ENCODE data around the gene PPP1R26. TPM values are rescaled to one million over a fixed set of nuclear protein-coding genes. Genes with fewer than 3 reads are reported as not detected.

Gene PPP1R26
- total and polyA plus RNA-seq, 5 donors = 14.5 to 23.8 (median 18.7) TPM

GRCh38 chr9:135464181-135464580 lies 15.4 kb upstream of the PPP1R26 start:
- no peak overlapping the region for H3K4me3 ChIP-seq (ENCODE audit: low read length)
- no peaks in the 10 kb centered on the region for H3K27me3 ChIP-seq (ENCODE audit: control insufficient read depth, insufficient read depth)
- intact Hi-C loops (cut with DNase I) = no loop called here
- DNase-seq (no peak), ATAC-seq (no peak)
- H3K4me1 ChIP-seq (ENCODE audit: control insufficient read depth, insufficient read depth, low read length) = no peaks in the 10 kb centered on the region
- WGBS = 90% methylated on average over 7 of the region's 7 CpGs
- no peak overlapping the region for H3K27ac ChIP-seq (ENCODE audit: low read length)
- H3K9me3 ChIP-seq (ENCODE audit: control insufficient read depth, low read length) = no peaks in the 10 kb centered on the region

GRCh38 chr9:135468854-135469521 lies 10.6 kb upstream of the PPP1R26 start:
- intact Hi-C loops (cut with DNase I) = no loop called here
- 27% methylated on average over 16 of the region's 16 CpGs for WGBS
- Histone ChIP-seq H3K27me3 (ENCODE audit: control insufficient read depth, insufficient read depth) (no peaks in the 10 kb centered on the region), H3K27ac (ENCODE audit: low read length) (no peak overlapping the region), H3K9me3 (ENCODE audit: control insufficient read depth, low read length) (no peaks in the 10 kb centered on the region), H3K4me3 (ENCODE audit: low read length) (no peak overlapping the region), H3K4me1 (ENCODE audit: control insufficient read depth, insufficient read depth, low read length) (no peaks in the 10 kb centered on the region)
- DNase-seq = no peak
- no peak for ATAC-seq

GRCh38 chr9:135471791-135472640 lies 7.6 kb upstream of the PPP1R26 start:
- no peak for DNase-seq
- Histone ChIP-seq H3K4me1 (ENCODE audit: control insufficient read depth, insufficient read depth, low read length) (no peaks in the 10 kb centered on the region), H3K4me3 (ENCODE audit: low read length) (no peak overlapping the region), H3K9me3 (ENCODE audit: control insufficient read depth, low read length) (no peaks in the 10 kb centered on the region), H3K27me3 (ENCODE audit: control insufficient read depth, insufficient read depth) (no peaks in the 10 kb centered on the region), H3K27ac (ENCODE audit: low read length) (no peak overlapping the region)
- 74% methylated on average over 23 of the region's 23 CpGs for WGBS
- ATAC-seq = no peak
- intact Hi-C loops (cut with DNase I) = no loop called here

- Histone ChIP-seq H3K27me3 (ENCODE audit: control insufficient read depth, insufficient read depth) (no peaks in the 10 kb centered on the region), H3K9me3 (ENCODE audit: control insufficient read depth, low read length) (no peaks in the 10 kb centered on the region), H3K27ac (ENCODE audit: low read length) (no peak overlapping the region), H3K4me3 (ENCODE audit: low read length) (no peak overlapping the region), H3K4me1 (ENCODE audit: control insufficient read depth, insufficient read depth, low read length) (no peaks in the 10 kb centered on the region)
- 72% methylated on average over 12 of the region's 12 CpGs for WGBS
- intact Hi-C loops (cut with DNase I) = no loop called here
- no peak for DNase-seq
- ATAC-seq = no peak
These were observed 5.5 kb upstream of the PPP1R26 start for GRCh38 chr9:135473972-135474543.

- intact Hi-C loops (cut with DNase I) = no loop called here
- no peak for ATAC-seq
These were observed 4.7 kb upstream of the PPP1R26 start for GRCh38 chr9:135474915-135475314.

DNA sequence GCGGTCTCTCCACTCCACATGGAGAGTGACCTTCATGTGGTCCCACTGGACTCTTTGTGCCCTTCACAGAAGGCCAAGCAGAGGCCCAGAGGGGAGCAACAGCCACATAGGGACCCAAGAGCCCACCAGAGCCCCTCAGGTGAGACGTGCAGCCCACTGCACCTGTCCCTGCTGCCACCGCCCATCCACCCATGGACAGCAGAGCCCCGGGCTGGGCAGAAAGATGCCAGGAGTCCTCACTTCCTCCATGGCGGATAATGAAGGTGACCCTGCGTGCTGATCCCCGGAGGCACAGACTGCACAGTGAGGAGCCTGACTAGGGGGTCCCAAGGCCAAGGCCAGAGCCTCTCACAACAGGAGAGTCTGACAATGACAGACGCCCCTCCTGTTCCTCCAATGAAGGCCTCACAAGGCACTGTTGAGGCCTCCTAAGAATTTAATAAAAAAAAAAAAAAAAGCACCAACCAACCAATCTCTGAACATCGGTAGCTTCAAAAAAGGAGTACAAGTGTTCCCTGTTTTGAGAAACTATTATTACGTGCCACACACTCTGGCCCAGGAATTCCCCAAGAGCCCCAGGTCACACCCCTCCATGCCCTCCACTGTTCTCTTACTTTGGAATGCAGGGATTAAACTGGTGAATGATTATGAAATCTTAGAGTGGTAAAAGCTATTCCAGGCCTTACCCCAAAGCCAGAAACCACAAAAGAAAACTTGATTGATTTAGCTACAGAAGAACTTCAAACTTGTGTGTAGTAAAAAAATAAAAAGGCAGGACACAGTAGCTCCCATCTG lies 2.8 kb upstream of the PPP1R26 start:
- DNase-seq (no peak), ATAC-seq (no peak)
- Histone ChIP-seq H3K4me3 (ENCODE audit: low read length) (no peak overlapping the region), H3K27me3 (ENCODE audit: control insufficient read depth, insufficient read depth) (no peaks in the 10 kb centered on the region), H3K9me3 (ENCODE audit: control insufficient read depth, low read length) (no peaks in the 10 kb centered on the region), H3K4me1 (ENCODE audit: control insufficient read depth, insufficient read depth, low read length) (peaks cover 4% of the 10 kb centered on the region), H3K27ac (ENCODE audit: low read length) (no peak overlapping the region)
- intact Hi-C loops (cut with DNase I) = no loop called here
- WGBS = 93% methylated on average over 10 of the region's 10 CpGs

More at GRCh38 chr9:135474915-135475314, 4.7 kb upstream of the PPP1R26 start:
- WGBS = 24% methylated on average over 12 of the region's 12 CpGs
- Histone ChIP-seq H3K27me3 (ENCODE audit: control insufficient read depth, insufficient read depth) (no peaks in the 10 kb centered on the region), H3K4me3 (ENCODE audit: low read length) (no peak overlapping the region), H3K9me3 (ENCODE audit: control insufficient read depth, low read length) (no peaks in the 10 kb centered on the region), H3K27ac (ENCODE audit: low read length) (no peak overlapping the region), H3K4me1 (ENCODE audit: control insufficient read depth, insufficient read depth, low read length) (no peaks in the 10 kb centered on the region)
- no peak for DNase-seq

DNA sequence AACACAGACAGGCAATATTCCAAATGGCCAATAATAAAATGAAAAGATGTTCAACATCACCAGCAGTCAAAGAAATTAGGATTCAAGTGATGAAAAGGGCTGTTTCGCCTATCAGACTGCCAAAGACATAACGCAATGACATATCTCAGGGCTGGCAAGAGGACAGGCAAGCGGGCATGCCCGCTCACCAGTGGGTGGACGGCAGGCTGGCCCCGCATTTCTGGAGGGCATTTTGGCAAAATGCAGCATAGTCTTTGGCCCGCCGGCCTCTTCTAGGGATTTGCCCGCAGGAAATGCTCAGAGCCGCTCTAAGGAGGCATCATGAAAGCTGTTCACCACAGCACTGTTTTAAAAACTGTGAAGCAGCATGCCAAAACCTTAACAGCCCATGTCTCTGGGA lies 1.4 kb upstream of the PPP1R26 start:
- DNase-seq (no peak), ATAC-seq (no peak)
- H3K27ac ChIP-seq (ENCODE audit: low read length) = no peak overlapping the region

DNA sequence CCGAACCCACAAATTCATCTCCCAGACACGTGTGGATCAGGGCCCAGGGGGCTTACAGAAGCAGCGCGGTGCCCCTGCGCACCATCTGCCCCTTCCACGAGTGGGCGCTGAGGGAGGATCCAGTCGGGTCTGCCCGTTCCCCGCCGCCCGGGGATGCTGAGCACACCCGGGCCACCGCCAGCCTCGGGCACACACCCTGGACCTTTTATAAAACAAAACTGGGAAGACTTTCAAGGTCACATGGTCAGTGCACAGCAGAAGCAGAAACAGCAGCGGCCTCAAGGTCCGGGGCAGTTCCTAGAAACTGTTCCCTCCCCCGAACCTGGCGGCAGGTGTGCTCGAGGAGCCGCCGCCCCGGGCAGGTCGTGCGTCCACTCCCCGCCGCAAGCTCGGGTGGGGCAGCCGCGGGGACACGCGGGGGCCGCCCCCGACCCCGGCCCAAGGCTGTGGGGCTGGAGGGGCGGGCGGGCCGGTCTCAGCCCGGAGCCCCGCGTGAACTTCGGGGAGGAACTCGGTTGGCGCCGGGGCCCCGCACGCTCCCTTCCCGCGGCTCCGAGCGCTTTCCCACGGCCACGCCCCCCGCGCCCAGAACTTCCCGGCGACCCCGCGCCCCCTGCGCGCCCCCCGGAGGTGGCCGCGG lies 633 bp upstream of the PPP1R26 start:
- intact Hi-C loops (cut with DNase I) = no loop called here
- peak; percentile 40 to 80 (median 78) for DNase-seq
- peak; percentile 60 to 62 for ATAC-seq
- no peaks in the 10 kb centered on the region for H3K9me3 ChIP-seq (ENCODE audit: control insufficient read depth, low read length)
- peaks cover 4% of the 10 kb centered on the region for H3K4me1 ChIP-seq (ENCODE audit: control insufficient read depth, insufficient read depth, low read length)
- H3K4me3 ChIP-seq (ENCODE audit: low read length) = peak overlapping the region; percentile 98
- H3K27me3 ChIP-seq (ENCODE audit: control insufficient read depth, insufficient read depth) = no peaks in the 10 kb centered on the region
- WGBS = 2% methylated on average over 64 of the region's 64 CpGs
- H3K27ac ChIP-seq (ENCODE audit: low read length) = no peak overlapping the region

More for the DNA sequence above, 1.4 kb upstream of the PPP1R26 start:
- no peaks in the 10 kb centered on the region for H3K9me3 ChIP-seq (ENCODE audit: control insufficient read depth, low read length)
- intact Hi-C loops (cut with DNase I) = no loop called here
- no peaks in the 10 kb centered on the region for H3K27me3 ChIP-seq (ENCODE audit: control insufficient read depth, insufficient read depth)
- peaks cover 4% of the 10 kb centered on the region for H3K4me1 ChIP-seq (ENCODE audit: control insufficient read depth, insufficient read depth, low read length)
- 46% methylated on average over 10 of the region's 10 CpGs for WGBS
- no peak overlapping the region for H3K4me3 ChIP-seq (ENCODE audit: low read length)

- ATAC-seq (peak; percentile 74 to 77), DNase-seq (peak; percentile 41 to 78 (median 73))
- intact Hi-C loops (cut with DNase I) = no loop called here
- under 1% methylated on average over 76 of the region's 76 CpGs for WGBS
- no peaks in the 10 kb centered on the region for H3K27me3 ChIP-seq (ENCODE audit: control insufficient read depth, insufficient read depth)
- H3K4me3 ChIP-seq (ENCODE audit: low read length) = peak overlapping the region; percentile 98
- no peaks in the 10 kb centered on the region for H3K9me3 ChIP-seq (ENCODE audit: control insufficient read depth, low read length)
- peaks cover 4% of the 10 kb centered on the region for H3K4me1 ChIP-seq (ENCODE audit: control insufficient read depth, insufficient read depth, low read length)
- no peak overlapping the region for H3K27ac ChIP-seq (ENCODE audit: low read length)
These were observed 723 bp downstream of the PPP1R26 start for GRCh38 chr9:135480071-135480939.

GRCh38 chr9:135480940-135481310 lies 1.3 kb downstream of the PPP1R26 start:
- 41% methylated on average over 11 of the region's 11 CpGs for WGBS
- peak in 1 of 3 donors; percentile 33 for DNase-seq

More at GRCh38 chr9:135480940-135481310, 1.3 kb downstream of the PPP1R26 start:
- Histone ChIP-seq H3K27me3 (ENCODE audit: control insufficient read depth, insufficient read depth) (no peaks in the 10 kb centered on the region), H3K4me3 (ENCODE audit: low read length) (peak overlapping the region; percentile 98), H3K9me3 (ENCODE audit: control insufficient read depth, low read length) (no peaks in the 10 kb centered on the region), H3K27ac (ENCODE audit: low read length) (no peak overlapping the region), H3K4me1 (ENCODE audit: control insufficient read depth, insufficient read depth, low read length) (peaks cover 4% of the 10 kb centered on the region)
- intact Hi-C loops (cut with DNase I) = no loop called here
- ATAC-seq = no peak

Data from right cardiac atrium (tissue), 5 donors.